CD14-positive monocyte (primary cell): Measurements from ENCODE around the gene MYOCD. TPM values are rescaled to one million over a fixed set of nuclear protein-coding genes. Genes with fewer than 3 reads are reported as not detected.

Experiments used
- DNase-seq, 3 donors: peaks; one replicate each; pipeline ENCODE4 v3.0.0-alpha.2; 2011 to 2022
- H2AFZ ChIP-seq: 2 replicates; pipeline ENCODE4 v1.6.0; 2012; ENCODE audit warnings: mild to moderate bottlenecking, low read depth, low read length, inconsistent platforms; ENCODE audit not compliant: insufficient read depth, poor library complexity, severe bottlenecking
- H3K27ac ChIP-seq, 2 donors: 1 replicate in 1 of 2; 2 replicates in 1 of 2; pipeline ENCODE4 v1.5.1; 2012 to 2013; ENCODE audit warnings: low read length in 2 of 2, control low read depth in 1 of 2, inconsistent platforms in 1 of 2, low read depth in 1 of 2, mild to moderate bottlenecking in 1 of 2
- H3K27me3 ChIP-seq, 2 donors: one replicate each; pipeline versions ENCODE4 v1.6.0 to v1.6.1; 2011 to 2013; ENCODE audit warnings: low read length in 2 of 2; ENCODE audit not compliant: control insufficient read depth in 2 of 2, insufficient read depth in 2 of 2
- H3K36me3 ChIP-seq, 2 donors: replicated peaks in 1 of 2; 1 replicate in 1 of 2; 2 replicates in 1 of 2; pipeline versions ENCODE4 v1.5.1 to v1.6.1; 2012 to 2013; ENCODE audit warnings: low read length in 2 of 2, control low read depth in 1 of 2, inconsistent platforms in 1 of 2, mild to moderate bottlenecking in 1 of 2; ENCODE audit not compliant: insufficient read depth in 2 of 2, control insufficient read depth in 1 of 2
- H3K4me1 ChIP-seq, 2 donors: 1 replicate in 1 of 2; 2 replicates in 1 of 2; pipeline versions ENCODE4 v1.5.1 to v1.6.1; 2012 to 2013; ENCODE audit warnings: low read length in 2 of 2, control low read depth in 1 of 2, inconsistent platforms in 1 of 2, mild to moderate bottlenecking in 1 of 2, moderate library complexity in 1 of 2; ENCODE audit not compliant: insufficient read depth in 2 of 2, control insufficient read depth in 1 of 2
- H3K4me2 ChIP-seq: replicated peaks from 2 replicates; pipeline ENCODE3; 2012; ENCODE audit warnings: low read length, moderate library complexity, mild to moderate bottlenecking; ENCODE audit not compliant: poor library complexity, severe bottlenecking; ENCODE audit errors: extremely low read depth
- H3K4me3 ChIP-seq, 3 experiments: fragments of 200-600 bp in 1 of 3; sonication (generic) in 1 of 3; replicated peaks in 1 of 3; 1 replicate in 2 of 3; 2 replicates in 1 of 3; pipeline ENCODE4 v1.5.1; 2011 to 2013; ENCODE audit warnings: low read length in 3 of 3, mild to moderate bottlenecking in 3 of 3, control low read depth in 2 of 3, low read depth in 2 of 3, inconsistent platforms in 1 of 3, moderate library complexity in 1 of 3
- H3K79me2 ChIP-seq: 2 replicates; pipeline ENCODE4 v1.6.0; 2012; ENCODE audit warnings: mild to moderate bottlenecking, control low read depth, inconsistent platforms, low read length, moderate library complexity; ENCODE audit not compliant: insufficient read depth
- H3K9ac ChIP-seq: 2 replicates; pipeline ENCODE4 v1.6.0; 2017; ENCODE audit warnings: low read length, mild to moderate bottlenecking; ENCODE audit not compliant: insufficient read depth, poor library complexity, severe bottlenecking
- H3K9me3 ChIP-seq, 2 donors: replicated peaks in 1 of 2; 1 replicate in 1 of 2; 2 replicates in 1 of 2; pipeline versions ENCODE4 v1.5.1 to v1.6.1; 2012 to 2013; ENCODE audit warnings: low read length in 2 of 2, control low read depth in 1 of 2; ENCODE audit not compliant: control insufficient read depth in 1 of 2, insufficient read depth in 1 of 2
- H4K20me1 ChIP-seq: 2 replicates; pipeline ENCODE4 v1.6.0; 2012; ENCODE audit warnings: mild to moderate bottlenecking, low read length, control low read depth, moderate library complexity; ENCODE audit not compliant: insufficient read depth
- H3K27ac Mint-ChIP-seq, 7 donors: one replicate each; pipeline ENCODE4 v1.8.0; 2020; ENCODE audit warnings: mild to moderate bottlenecking in 7 of 7, mixed read lengths in 7 of 7, moderate library complexity in 6 of 7, inconsistent platforms in 2 of 7
- H3K27me3 Mint-ChIP-seq, 3 donors: one replicate each; pipeline ENCODE4 v1.8.0; 2021 to 2022; ENCODE audit warnings: low read depth in 3 of 3, mild to moderate bottlenecking in 3 of 3, mixed read lengths in 3 of 3, moderate library complexity in 3 of 3, inconsistent platforms in 1 of 3
- H3K36me3 Mint-ChIP-seq, 2 donors: one replicate each; pipeline ENCODE4 v1.8.0; 2020; ENCODE audit warnings: mixed read lengths in 2 of 2, inconsistent platforms in 1 of 2, mild to moderate bottlenecking in 1 of 2
- H3K4me1 Mint-ChIP-seq: one replicate; pipeline ENCODE4 v1.8.0; 2020; ENCODE audit warnings: mild to moderate bottlenecking, mixed read lengths
- H3K4me3 Mint-ChIP-seq, 2 donors: one replicate each; pipeline ENCODE4 v1.8.0; 2020; ENCODE audit warnings: mild to moderate bottlenecking in 2 of 2, mixed read lengths in 2 of 2, moderate library complexity in 1 of 2
- H3K9me3 Mint-ChIP-seq, 7 donors: one replicate each; pipeline ENCODE4 v1.8.0; 2020 to 2022; ENCODE audit warnings: mixed read lengths in 7 of 7, mild to moderate bottlenecking in 6 of 7, moderate library complexity in 6 of 7, inconsistent platforms in 2 of 7
- CTCF ChIP-seq: fragments of 200-600 bp; IDR thresholded peaks from one replicate; pipeline ENCODE4 v1.8.0; 2022; ENCODE audit warnings: antibody characterized with exemption, mild to moderate bottlenecking
- WGBS: methylation state at CpG from one replicate; pipeline ENCODE4 v1.1.5; 2013; ENCODE audit warnings: missing lambda C conversion rate; ENCODE audit not compliant: insufficient coverage; 5-methylcytosine and 5-hydroxymethylcytosine counted together
- intact Hi-C, 2 donors: fragments of 100-400 bp; cut with micrococcal nuclease; formaldehyde crosslinking; loops; one replicate each; pipeline versions ENCODE4 v1.15.0 to v1.15.1; 2023
- polyA plus RNA-seq, 3 donors: library from polyadenylated mRNA; depleted of rRNA in 1 of 3; unstranded in 2 of 3; stranded (reverse) in 1 of 3; fragments of 300-500 nt in 2 of 3; fragments of >200 nt in 1 of 3; fragmentation: Illumina TruSeq in 2 of 3; gene quantifications; 1 replicate in 2 of 3; 2 replicates in 1 of 3; pipeline ENCODE4 v1.2.3, GENCODE V29; 2012 to 2021

The MYOCD gene
- polyA plus RNA-seq, 3 donors: not detected

GRCh38 chr17:12722282-12722681, 56.6 kb downstream of the MYOCD start:
- peaks cover 4 to 14% of the 10 kb centered on the region in 2 donors for H3K9me3 ChIP-seq
- no peak overlapping the region for H3K27ac ChIP-seq
- no peaks in the 10 kb centered on the region for H3K79me2 ChIP-seq
- no peaks in the 10 kb centered on the region for H3K4me1 ChIP-seq
- no peak overlapping the region for H3K4me3 ChIP-seq
- no peak for TF ChIP-seq CTCF
- no peaks in the 10 kb centered on the region for H3K36me3 ChIP-seq
- WGBS: 80% methylated on average over 1 of the region's 5 CpGs
- Mint-ChIP-seq H3K9me3 (peaks cover 4 to 8% (median 6%) of the 10 kb centered on the region in 7 donors), H3K27me3 (peaks cover 0 to 2% (median 0%) of the 10 kb centered on the region in 3 donors), H3K36me3 (no peaks in the 10 kb centered on the region), H3K4me1 (no peaks in the 10 kb centered on the region), H3K27ac (no peak overlapping the region), H3K4me3 (no peak overlapping the region)
- H3K9ac ChIP-seq: no peak overlapping the region
- DNase-seq: no peak
- H2AFZ ChIP-seq: no peak overlapping the region
- H3K4me2 ChIP-seq: no peak overlapping the region
- intact Hi-C loops: no loop called here
- H4K20me1 ChIP-seq: no peaks in the 10 kb centered on the region
- no peaks in the 10 kb centered on the region for H3K27me3 ChIP-seq

GRCh38 chr17:12726131-12726530, 60.4 kb downstream of the MYOCD start:
- peaks cover 0 to 5% (median 2%) of the 10 kb centered on the region in 3 donors for H3K27me3 Mint-ChIP-seq
- Histone ChIP-seq H3K4me2 (no peak overlapping the region), H3K27me3 (no peaks in the 10 kb centered on the region), H2AFZ (no peak overlapping the region), H3K79me2 (no peaks in the 10 kb centered on the region), H3K4me1 (no peaks in the 10 kb centered on the region), H3K27ac (no peak overlapping the region), H4K20me1 (no peaks in the 10 kb centered on the region), H3K36me3 (no peaks in the 10 kb centered on the region), H3K4me3 (no peak overlapping the region), H3K9ac (no peak overlapping the region), H3K9me3 (no peaks in the 10 kb centered on the region)
- no peaks in the 10 kb centered on the region for H3K4me1 Mint-ChIP-seq
- no peaks in the 10 kb centered on the region for H3K36me3 Mint-ChIP-seq
- intact Hi-C loops: no loop called here
- no peak overlapping the region for H3K27ac Mint-ChIP-seq
- no peak for TF ChIP-seq CTCF
- H3K9me3 Mint-ChIP-seq: peaks cover 0 to 8% (median 4%) of the 10 kb centered on the region in 7 donors
- no peak overlapping the region for H3K4me3 Mint-ChIP-seq
- no CpG with 5 or more reads among the region's 2 CpGs for WGBS
- DNase-seq: no peak
